Gastrocnemius medialis (tissue), 4 donors: Measurements from ENCODE around the gene SEC24D. TPM values are rescaled to one million over a fixed set of nuclear protein-coding genes. Genes with fewer than 3 reads are reported as not detected.

Source experiments
- ATAC-seq, 2 donors: fragments of 150-250 bp; one replicate each; pipeline ENCODE4 v1.9.1; 2016
- DNase-seq, 2 donors: peaks; one replicate each; pipeline ENCODE4 v3.0.0-alpha.2; 2019
- H3K27ac ChIP-seq, 4 donors: fragments of 200-600 bp; sonication (generic); 1 replicate in 1 of 4; 2 replicates in 3 of 4; pipeline ENCODE4 v1.5.1; 2016 to 2018; ENCODE audit warnings: mild to moderate bottlenecking in 2 of 4, moderate library complexity in 1 of 4
- H3K27me3 ChIP-seq, 3 donors: fragments of 200-600 bp; sonication (generic) in 2 of 3; 1 replicate in 1 of 3; 2 replicates in 2 of 3; pipeline versions ENCODE4 v1.5.1 to v1.6.0; 2016 to 2019; ENCODE audit warnings: mild to moderate bottlenecking in 1 of 3, moderate library complexity in 1 of 3
- H3K36me3 ChIP-seq, 2 donors: fragments of 200-600 bp; sonication (generic) in 1 of 2; one replicate each; pipeline ENCODE4 v1.5.1; 2017 to 2018
- H3K4me1 ChIP-seq, 2 donors: fragments of 200-600 bp; sonication (generic) in 1 of 2; one replicate each; pipeline ENCODE4 v1.5.1; 2016 to 2017; ENCODE audit warnings: mild to moderate bottlenecking in 2 of 2
- H3K4me3 ChIP-seq, 4 donors: fragments of 200-600 bp; sonication (generic) in 3 of 4; 1 replicate in 1 of 4; 2 replicates in 3 of 4; pipeline ENCODE4 v1.5.1; 2016 to 2019; ENCODE audit warnings: mild to moderate bottlenecking in 2 of 4
- H3K9me3 ChIP-seq, 3 donors: fragments of 200-600 bp; sonication (generic) in 2 of 3; 1 replicate in 1 of 3; 2 replicates in 2 of 3; pipeline ENCODE4 v1.5.1; 2016 to 2019
- CTCF ChIP-seq, 5 experiments: fragments of 450-650 bp in 3 of 5; fragments of 200-600 bp in 2 of 5; sonication (generic) in 2 of 5; IDR thresholded peaks in 4 of 5; conservative IDR thresholded peaks in 1 of 5; 1 replicate in 4 of 5; 2 replicates in 1 of 5; pipeline ENCODE4 v1.5.1; 2016 to 2019; ENCODE audit warnings: antibody characterized with exemption in 5 of 5, mild to moderate bottlenecking in 3 of 5, moderate library complexity in 3 of 5
- POLR2A ChIP-seq, 2 donors: fragments of 450-650 bp; IDR thresholded peaks; one replicate each; pipeline ENCODE4 v1.6.1; 2017; ENCODE audit warnings: antibody characterized with exemption in 2 of 2, mild to moderate bottlenecking in 2 of 2, moderate library complexity in 2 of 2
- in situ Hi-C, 4 donors: fragments of 200-750 bp; cut with MboI; loops; one replicate each; pipeline versions ENCODE4 v1.15.0 to v1.8.0; 2017; ENCODE audit warnings: low sequenced_read_pairs in 4 of 4
- intact Hi-C: fragments of 100-400 bp; cut with DNase I; formaldehyde crosslinking; loops from one replicate; pipeline ENCODE4 v1.15.1; 2023; ENCODE audit warnings: low total_unique reads
- total RNA-seq, 4 donors: library from RNA; depleted of rRNA; stranded (reverse); fragments of >200 nt; gene quantifications; one replicate each; pipeline versions ENCODE4 v1.1.0 to v1.2.3, GENCODE V29; 2016

Gene SEC24D
- 10 to 100 TPM in 3 of 4 donors, 1 to 10 TPM in 1; 8.9 to 16.2 (median 10.4) TPM for total RNA-seq

DNA sequence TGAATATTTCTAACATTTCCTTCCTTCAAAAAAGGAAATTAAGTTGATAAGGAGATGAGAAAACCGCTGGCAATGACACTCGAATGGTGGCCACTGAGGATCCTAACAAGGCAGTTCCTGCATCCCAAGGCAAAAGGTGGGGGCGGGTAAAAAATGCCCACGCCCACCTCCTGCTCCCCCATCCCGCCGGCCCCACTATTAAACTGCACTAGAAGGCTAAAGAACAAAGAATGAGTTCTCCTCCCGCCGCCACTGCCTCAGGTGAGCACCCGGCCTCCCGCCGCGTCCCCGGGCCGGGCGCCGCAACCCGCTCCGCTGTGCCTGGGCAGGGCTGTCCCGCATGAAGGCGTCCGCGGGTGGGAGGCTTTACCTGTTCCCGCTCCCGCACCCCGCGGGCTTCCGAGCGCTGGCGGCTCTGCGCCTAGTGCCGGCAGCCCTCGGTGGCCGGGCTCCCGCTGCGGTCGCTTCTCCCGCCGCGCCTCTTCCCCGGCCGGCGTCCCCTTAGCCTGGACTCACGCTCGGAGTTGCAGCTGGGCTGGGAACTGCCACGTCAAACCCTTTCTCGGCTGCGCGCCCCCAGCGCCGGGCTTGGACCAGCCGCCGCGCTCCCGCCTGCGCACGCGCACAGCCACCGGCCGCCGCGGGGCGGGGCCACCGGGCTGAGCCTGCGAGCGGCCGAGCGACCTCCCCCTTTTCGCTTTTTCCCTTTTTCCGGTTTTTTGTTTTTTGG is at the start of gene SEC24D:
SEC24D (minus strand) TSS at position 556 of the 730 bp plus-strand sequence. CDS start 2,430 bp downstream, outside the sequence.
- no peaks in the 10 kb centered on the region for H3K9me3 ChIP-seq
- in situ Hi-C loops (loop anchor here in 1 of 4 donors (25.0 kb wide), 1 partner anchor 248 kb away; no protein-coding TSS in a partner anchor), intact Hi-C loops (loop anchor here (1.0 to 5.0 kb wide), 3 partner anchors 47 to 134 kb away; no protein-coding TSS in a partner anchor)
- ATAC-seq (peak; percentile 91 to 92), DNase-seq (peak; percentile 71 to 77)
- no peaks in the 10 kb centered on the region for H3K27me3 ChIP-seq
- H3K27ac ChIP-seq, result peak within 1 kb of the TSS; percentile 81 to 97 (median 94)
- H3K36me3 ChIP-seq, result peaks cover 0 to 17% of the 10 kb centered on the region in 2 donors
- peak within 1 kb of the TSS; percentile 71 to 99 (median 92) for H3K4me3 ChIP-seq
- peaks cover 14 to 16% of the 10 kb centered on the region in 2 donors for H3K4me1 ChIP-seq
- TF ChIP-seq CTCF (IDR thresholded peaks at IDR 0.05 in 4 of 5, conservative IDR thresholded peaks at IDR 0.05 in 1 of 5) (peak in 2 of 5 experiments; percentile 30 to 42), POLR2A (IDR thresholded peaks at IDR 0.05) (peak; percentile 75 to 79)

GRCh38 chr4:118884716-118885115 is 48.8 kb upstream of the SEC24D start:
- TF ChIP-seq POLR2A (IDR thresholded peaks at IDR 0.05) (no peak), CTCF (IDR thresholded peaks at IDR 0.05 in 4 of 5, conservative IDR thresholded peaks at IDR 0.05 in 1 of 5) (no peak)
- H3K36me3 ChIP-seq, result no peaks in the 10 kb centered on the region
- no peak for ATAC-seq
- no peaks in the 10 kb centered on the region for H3K9me3 ChIP-seq
- no peak overlapping the region for H3K27ac ChIP-seq
- H3K27me3 ChIP-seq, result no peaks in the 10 kb centered on the region
- no peak for DNase-seq
- peaks cover 1 to 11% of the 10 kb centered on the region in 2 donors for H3K4me1 ChIP-seq
- in situ Hi-C loops (no loop called here), intact Hi-C loops (loop anchor here (5.0 kb wide), 1 partner anchor 47 kb away; the partner anchor contains the start of gene SEC24D)
- no peak overlapping the region for H3K4me3 ChIP-seq

GRCh38 chr4:118883861-118884260 is 47.9 kb upstream of the SEC24D start:
- peaks cover 0 to 6% of the 10 kb centered on the region in 2 donors for H3K4me1 ChIP-seq
- no peak for DNase-seq
- H3K36me3 ChIP-seq, result no peaks in the 10 kb centered on the region
- no peak for ATAC-seq
- TF ChIP-seq POLR2A (IDR thresholded peaks at IDR 0.05) (no peak), CTCF (IDR thresholded peaks at IDR 0.05 in 4 of 5, conservative IDR thresholded peaks at IDR 0.05 in 1 of 5) (peak in 1 of 5 experiments; percentile 19)
- H3K27me3 ChIP-seq, result no peaks in the 10 kb centered on the region
- no peaks in the 10 kb centered on the region for H3K9me3 ChIP-seq
- intact Hi-C loops, result loop anchor here (5.0 kb wide), 1 partner anchor 47 kb away; the partner anchor contains the start of gene SEC24D
- no peak overlapping the region for H3K4me3 ChIP-seq
- H3K27ac ChIP-seq, result peak overlapping the region in 1 of 4 donors; percentile 21
- in situ Hi-C loops, result no loop called here

DNA sequence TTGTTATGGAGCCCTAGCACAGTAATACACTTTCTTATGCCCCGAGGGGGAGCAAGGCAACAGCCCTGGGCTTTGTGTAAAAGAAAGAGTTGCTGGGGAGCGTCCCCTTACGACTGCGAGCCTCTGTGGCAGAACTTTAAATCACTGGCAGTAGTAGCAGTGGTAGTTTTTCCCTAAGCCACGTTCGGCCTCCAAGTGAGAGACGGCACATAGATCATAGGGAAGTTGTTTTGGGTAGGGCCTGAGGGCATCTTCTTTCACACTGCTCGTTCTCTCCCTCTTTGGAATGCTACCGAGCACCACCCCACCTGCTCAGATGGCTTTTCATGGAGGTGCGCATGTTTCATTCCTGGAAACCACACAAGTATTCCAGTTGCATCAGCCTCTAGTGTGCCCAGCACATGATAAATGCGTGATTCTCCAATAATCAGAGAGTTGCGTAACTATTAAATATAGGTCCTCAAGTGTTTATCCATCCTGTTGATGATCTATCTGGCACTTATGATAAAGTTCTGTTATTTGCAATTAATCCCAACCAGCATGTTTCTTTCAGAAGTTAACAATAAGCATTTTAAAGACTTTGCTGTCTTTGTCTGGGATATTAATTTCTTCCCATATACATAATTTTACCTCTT is 45.7 kb upstream of the SEC24D start:
- TF ChIP-seq CTCF (IDR thresholded peaks at IDR 0.05 in 4 of 5, conservative IDR thresholded peaks at IDR 0.05 in 1 of 5) (no peak), POLR2A (IDR thresholded peaks at IDR 0.05) (no peak)
- ATAC-seq (no peak), DNase-seq (no peak)
- in situ Hi-C loops, result no loop called here
- no peaks in the 10 kb centered on the region for H3K4me1 ChIP-seq
- H3K27ac ChIP-seq, result no peak overlapping the region
- no peaks in the 10 kb centered on the region for H3K36me3 ChIP-seq
- intact Hi-C loops, result loop anchor here (5.0 kb wide), 1 partner anchor 44 kb away; the partner anchor contains the start of gene SEC24D
- no peak overlapping the region for H3K4me3 ChIP-seq
- no peaks in the 10 kb centered on the region for H3K27me3 ChIP-seq
- no peaks in the 10 kb centered on the region for H3K9me3 ChIP-seq
